Measurements from ENCODE around the gene SH3GL1. TPM values are rescaled to one million over a fixed set of nuclear protein-coding genes. Genes with fewer than 3 reads are reported as not detected.
A peak's percentile ranks its signal among the peaks of the same experiment; 100 is the strongest.

The SH3GL1 gene
- total and polyA plus RNA-seq, 9 of the 15 experiments (the other 6 are each of a cell fraction or from before 2014, with no cell fraction given), result 1.7 to 75.3 (median 25.7) TPM

GRCh38 chr19:4343370-4344307 is 56.7 kb downstream of the SH3GL1 start, which contains the start of gene MPND (continued):
- no peak for TF ChIP-seq MLX (CRISPR knock-in tag; conservative IDR thresholded peaks at IDR 0.05)
- peak; percentile 28 for TF ChIP-seq SAP30 (IDR thresholded peaks at IDR 0.05; ENCODE audit: borderline replicate concordance, insufficient read depth, low read depth, low read length, poor library complexity, severe bottlenecking)
- TF ChIP-seq ZBTB8A (IDR thresholded peaks at IDR 0.05; ENCODE audit: partially characterized antibody), result no peak
- no peak for TF ChIP-seq ZBTB9 (CRISPR knock-in tag; IDR thresholded peaks at IDR 0.05)
- no peak for TF ChIP-seq CCAR2 (IDR thresholded peaks at IDR 0.05; ENCODE audit: low read depth, low read length)
- no peak for TF ChIP-seq SNAPC5 (CRISPR knock-in tag; IDR thresholded peaks at IDR 0.05)
- no peak for TF ChIP-seq ZNF140 (CRISPR knock-in tag; IDR thresholded peaks at IDR 0.05)
- no peak for TF ChIP-seq NFIX (CRISPR knock-in tag; IDR thresholded peaks at IDR 0.05; ENCODE audit: low read depth)
- no peak for TF ChIP-seq NR4A1 (CRISPR knock-in tag; IDR thresholded peaks at IDR 0.05)
- TF ChIP-seq NR4A1 (tag; IDR thresholded peaks at IDR 0.05), result no peak
- TF ChIP-seq ATF3 (IDR thresholded peaks at IDR 0.05), result no peak
- no peak for TF ChIP-seq ATF3 (CRISPR knock-in tag; conservative IDR thresholded peaks at IDR 0.05)
- TF ChIP-seq BHLHE40 (IDR thresholded peaks at IDR 0.05; ENCODE audit: low read length), result no peak
- no peak for TF ChIP-seq ZBTB34 (CRISPR knock-in tag; IDR thresholded peaks at IDR 0.05)
- TF ChIP-seq USF1 (CRISPR knock-in tag; IDR thresholded peaks at IDR 0.05), result peak; percentile 65
- TF ChIP-seq POLR2H (tag; IDR thresholded peaks at IDR 0.05; ENCODE audit: low read depth), result no peak
- no peak for TF ChIP-seq ETS2 (tag; IDR thresholded peaks at IDR 0.05; ENCODE audit: borderline replicate concordance, poor library complexity, severe bottlenecking)
- TF ChIP-seq ATF4 (CRISPR knock-in tag; IDR thresholded peaks at IDR 0.05), result no peak

Measured in K562 (cell line).